Bladder microvascular endothelial cell (primary cell): ENCODE results near the gene ETFBKMT. TPM values are rescaled to one million over a fixed set of nuclear protein-coding genes. Genes with fewer than 3 reads are reported as not detected.

ENCODE experiments used
- total RNA-seq: library from RNA; depleted of rRNA; stranded (reverse); fragments of >200 nt; gene quantifications from 2 replicates; pipeline ENCODE4 v1.2.3, GENCODE V29; 2014

The ETFBKMT gene
- 2.3 and 2.8 TPM in 2 replicates for total RNA-seq

GRCh38 chr12:31659087-31659942, at the start of gene ETFBKMT:
TSS of gene ETFBKMT (plus strand) at chr12:31659688. CDS start at chr12:31661954, 2,266 bp downstream.

Other genes with a start within 250 kb of the ETFBKMT start
- gene DENND5B, start 68.6 kb upstream of the ETFBKMT start, total RNA-seq = 5.2 and 16.6 TPM in 2 replicates
- gene AMN1, start 69.3 kb downstream of the ETFBKMT start, total RNA-seq = 9.9 and 20.0 TPM in 2 replicates